HepG2 (cell line): Measurements from ENCODE around the gene ZNF74. TPM values are rescaled to one million over a fixed set of nuclear protein-coding genes. Genes with fewer than 3 reads are reported as not detected.
A peak's percentile ranks its signal among the peaks of the same experiment; 100 is the strongest.

ENCODE experiments used
- AKAP8 ChIP-seq: sonication (generic); formaldehyde crosslinking; IDR thresholded peaks from 2 replicates; pipeline ENCODE4 v1.5.1; 2020; ENCODE audit warnings: mild to moderate bottlenecking, missing genetic modification reagents
- ARID4A ChIP-seq: sonication (generic); formaldehyde crosslinking; IDR thresholded peaks from 2 replicates; pipeline ENCODE4 v1.5.0; 2020; ENCODE audit warnings: mild to moderate bottlenecking, missing genetic modification reagents, borderline replicate concordance
- DMTF1 ChIP-seq: sonication (generic); formaldehyde crosslinking; IDR thresholded peaks from 2 replicates; pipeline ENCODE4 v1.4.0; 2020; ENCODE audit warnings: mild to moderate bottlenecking, missing genetic modification reagents
- MATR3 ChIP-seq: sonication (generic); formaldehyde crosslinking; IDR thresholded peaks from 2 replicates; pipeline ENCODE4 v1.4.0; 2020; ENCODE audit warnings: missing genetic modification reagents
- NFE2L1 ChIP-seq: sonication (generic); formaldehyde crosslinking; IDR thresholded peaks from 2 replicates; pipeline ENCODE4 v1.4.0; 2020; ENCODE audit warnings: missing genetic modification reagents, mild to moderate bottlenecking, borderline replicate concordance
- NONO ChIP-seq, 2 experiments: fragments of 450-650 bp in 1 of 2; sonication (generic) in 1 of 2; formaldehyde crosslinking in 1 of 2; IDR thresholded peaks in 1 of 2; conservative IDR thresholded peaks in 1 of 2; 2 replicates each; pipeline versions ENCODE4 v1.6.1 to v1.8.0; 2017 to 2022; ENCODE audit warnings: mild to moderate bottlenecking in 1 of 2, missing genetic modification reagents in 1 of 2, moderate library complexity in 1 of 2
- SATB2 ChIP-seq: sonication (generic); formaldehyde crosslinking; IDR thresholded peaks from 2 replicates; pipeline ENCODE4 v1.5.0; 2020; ENCODE audit warnings: missing genetic modification reagents
- SCMH1 ChIP-seq: sonication (generic); formaldehyde crosslinking; IDR thresholded peaks from 2 replicates; pipeline ENCODE4 v1.9.0; 2021; ENCODE audit warnings: missing genetic modification reagents, mild to moderate bottlenecking, borderline replicate concordance
- SMAD3 ChIP-seq: sonication (generic); formaldehyde crosslinking; IDR thresholded peaks from 2 replicates; pipeline ENCODE4 v1.4.0; 2020; ENCODE audit warnings: missing genetic modification reagents
- SOX6 ChIP-seq, 2 experiments: fragments of 450-650 bp in 1 of 2; sonication (generic) in 1 of 2; formaldehyde crosslinking in 1 of 2; IDR thresholded peaks; 2 replicates each; pipeline versions ENCODE4 v1.4.0 to v1.6.1; 2017 to 2020; ENCODE audit warnings: antibody characterized with exemption in 1 of 2, mild to moderate bottlenecking in 1 of 2, missing genetic modification reagents in 1 of 2
- WIZ ChIP-seq: sonication (generic); formaldehyde crosslinking; IDR thresholded peaks from 2 replicates; pipeline ENCODE4 v1.5.1; 2020; ENCODE audit warnings: mild to moderate bottlenecking, missing genetic modification reagents
- ZNF224 ChIP-seq: sonication (generic); formaldehyde crosslinking; IDR thresholded peaks from 2 replicates; pipeline ENCODE4 v1.5.0; 2020; ENCODE audit warnings: mild to moderate bottlenecking, missing genetic modification reagents
- ZNF496 ChIP-seq: sonication (generic); formaldehyde crosslinking; IDR thresholded peaks from 2 replicates; pipeline ENCODE4 v1.8.1; 2023; ENCODE audit warnings: mild to moderate bottlenecking, moderate library complexity, missing genetic modification reagents; ENCODE audit not compliant: insufficient replicate concordance
- ZNF563 ChIP-seq: sonication (generic); formaldehyde crosslinking; IDR thresholded peaks from 2 replicates; pipeline ENCODE4 v1.8.0; 2022; ENCODE audit warnings: mild to moderate bottlenecking, moderate library complexity, missing genetic modification reagents
- ZSCAN20 ChIP-seq: sonication (generic); formaldehyde crosslinking; IDR thresholded peaks from 2 replicates; pipeline ENCODE4 v1.4.0; 2020; ENCODE audit warnings: missing genetic modification reagents, mild to moderate bottlenecking, borderline replicate concordance
- polyA plus RNA-seq, 8 experiments: library from polyadenylated mRNA; depleted of rRNA in 3 of 8; stranded (reverse) in 7 of 8; unstranded in 1 of 8; fragments of >200 nt; fragmentation: Illumina TruSeq in 4 of 8; extraction: Trizol in 4 of 8; gene quantifications; 2 replicates each; pipeline versions ENCODE4 v1.2.1 to v1.2.3, GENCODE V29; 2011 to 2016; ENCODE audit warnings: low read depth in 4 of 8, missing spikeins in 1 of 8, mixed read lengths in 1 of 8; ENCODE audit not compliant: insufficient read depth in 1 of 8
- total RNA-seq, 5 experiments: library from RNA; depleted of rRNA; stranded (reverse); fragments of >200 nt; fragmentation: Illumina TruSeq; extraction: Trizol; gene quantifications; 2 replicates each; pipeline ENCODE4 v1.2.3, GENCODE V29; 2016; ENCODE audit warnings: low read depth in 1 of 5
- TF ChIP-seq, protein P1 (sequence below): sonication (generic); formaldehyde crosslinking; IDR thresholded peaks from 2 replicates; pipeline ENCODE4 v1.9.0; 2021; ENCODE audit warnings: missing genetic modification reagents, mild to moderate bottlenecking, borderline replicate concordance
- TF ChIP-seq, protein P2 (sequence below): sonication (generic); formaldehyde crosslinking; conservative IDR thresholded peaks from 2 replicates; pipeline ENCODE4 v1.8.0; 2022; ENCODE audit warnings: mild to moderate bottlenecking, moderate library complexity, missing genetic modification reagents
- TF ChIP-seq, protein P3 (sequence below): sonication (generic); formaldehyde crosslinking; IDR thresholded peaks from 2 replicates; pipeline ENCODE4 v1.5.0; 2020; ENCODE audit warnings: missing genetic modification reagents

Gene ZNF74
- total and polyA plus RNA-seq, 2 of the 13 experiments (the other 11 are each of a cell fraction or from before 2014, with no cell fraction given) = 6.3 to 9.1 TPM

DNA sequence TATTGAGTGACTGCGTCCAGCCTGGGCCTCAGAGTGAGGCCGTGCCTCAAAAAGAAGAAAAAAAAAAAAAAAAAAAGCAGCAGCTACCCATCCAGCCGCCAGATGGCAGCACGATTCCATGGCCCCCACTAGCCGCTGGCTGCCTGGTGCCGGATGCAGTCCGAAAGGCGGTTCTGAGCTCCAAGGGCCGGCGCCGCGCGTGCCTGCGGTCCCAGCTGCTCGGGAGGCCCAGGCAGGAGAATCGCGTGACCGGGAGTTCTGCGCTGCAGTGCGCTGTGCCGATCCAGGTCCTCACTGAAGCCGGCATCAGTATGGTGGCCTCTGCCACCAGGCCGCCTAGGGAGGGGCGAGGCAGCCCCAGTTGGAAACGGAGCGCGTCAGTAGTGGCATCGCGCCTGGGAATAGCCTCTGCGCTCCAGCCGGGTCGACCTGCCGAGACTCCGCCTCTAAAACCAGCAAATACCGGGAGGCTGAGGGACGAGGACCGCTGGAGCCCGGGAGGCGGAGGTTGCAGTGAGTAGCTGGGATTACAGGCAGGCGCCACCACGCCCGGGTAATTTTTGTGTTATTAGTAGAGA lies 24.3 kb downstream of the ZNF74 start (continued):
- TF ChIP-seq, protein P1, sequence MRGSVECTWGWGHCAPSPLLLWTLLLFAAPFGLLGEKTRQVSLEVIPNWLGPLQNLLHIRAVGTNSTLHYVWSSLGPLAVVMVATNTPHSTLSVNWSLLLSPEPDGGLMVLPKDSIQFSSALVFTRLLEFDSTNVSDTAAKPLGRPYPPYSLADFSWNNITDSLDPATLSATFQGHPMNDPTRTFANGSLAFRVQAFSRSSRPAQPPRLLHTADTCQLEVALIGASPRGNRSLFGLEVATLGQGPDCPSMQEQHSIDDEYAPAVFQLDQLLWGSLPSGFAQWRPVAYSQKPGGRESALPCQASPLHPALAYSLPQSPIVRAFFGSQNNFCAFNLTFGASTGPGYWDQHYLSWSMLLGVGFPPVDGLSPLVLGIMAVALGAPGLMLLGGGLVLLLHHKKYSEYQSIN (CRISPR knock-in tag) = no peak
- TF ChIP-seq, protein P2, sequence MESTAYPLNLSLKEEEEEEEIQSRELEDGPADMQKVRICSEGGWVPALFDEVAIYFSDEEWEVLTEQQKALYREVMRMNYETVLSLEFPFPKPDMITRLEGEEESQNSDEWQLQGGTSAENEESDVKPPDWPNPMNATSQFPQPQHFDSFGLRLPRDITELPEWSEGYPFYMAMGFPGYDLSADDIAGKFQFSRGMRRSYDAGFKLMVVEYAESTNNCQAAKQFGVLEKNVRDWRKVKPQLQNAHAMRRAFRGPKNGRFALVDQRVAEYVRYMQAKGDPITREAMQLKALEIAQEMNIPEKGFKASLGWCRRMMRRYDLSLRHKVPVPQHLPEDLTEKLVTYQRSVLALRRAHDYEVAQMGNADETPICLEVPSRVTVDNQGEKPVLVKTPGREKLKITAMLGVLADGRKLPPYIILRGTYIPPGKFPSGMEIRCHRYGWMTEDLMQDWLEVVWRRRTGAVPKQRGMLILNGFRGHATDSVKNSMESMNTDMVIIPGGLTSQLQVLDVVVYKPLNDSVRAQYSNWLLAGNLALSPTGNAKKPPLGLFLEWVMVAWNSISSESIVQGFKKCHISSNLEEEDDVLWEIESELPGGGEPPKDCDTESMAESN (CRISPR knock-in tag) = no peak; the same call in 1 of the 2 replicates
- TF ChIP-seq SCMH1 (CRISPR knock-in tag) (no peak), NONO (IDR thresholded peaks at IDR 0.05) (no peak), NONO (CRISPR knock-in tag; conservative IDR thresholded peaks at IDR 0.05) (0 out of 2 replicates have a peak, but pooled peaks have one; percentile 18), DMTF1 (CRISPR knock-in tag) (no peak), AKAP8 (no peak), ARID4A (peak; percentile 46; the same call in 1 of the 2 replicates), ZNF563 (no peak), NFE2L1 (CRISPR knock-in tag) (no peak), SMAD3 (no peak), SOX6 (IDR thresholded peaks at IDR 0.05) (no peak), SOX6 (CRISPR knock-in tag; IDR thresholded peaks at IDR 0.05) (peak; percentile 63), SATB2 (CRISPR knock-in tag) (no peak), ZNF496 (no peak), WIZ (no peak), ZNF224 (CRISPR knock-in tag) (0 out of 2 replicates have a peak, but pooled peaks have one; percentile 11), ZSCAN20 (CRISPR knock-in tag) (no peak), MATR3 (no peak)
- TF ChIP-seq, protein P3, sequence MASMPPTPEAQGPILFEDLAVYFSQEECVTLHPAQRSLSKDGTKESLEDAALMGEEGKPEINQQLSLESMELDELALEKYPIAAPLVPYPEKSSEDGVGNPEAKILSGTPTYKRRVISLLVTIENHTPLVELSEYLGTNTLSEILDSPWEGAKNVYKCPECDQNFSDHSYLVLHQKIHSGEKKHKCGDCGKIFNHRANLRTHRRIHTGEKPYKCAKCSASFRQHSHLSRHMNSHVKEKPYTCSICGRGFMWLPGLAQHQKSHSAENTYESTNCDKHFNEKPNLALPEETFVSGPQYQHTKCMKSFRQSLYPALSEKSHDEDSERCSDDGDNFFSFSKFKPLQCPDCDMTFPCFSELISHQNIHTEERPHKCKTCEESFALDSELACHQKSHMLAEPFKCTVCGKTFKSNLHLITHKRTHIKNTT (CRISPR knock-in tag) = no peak
